Lower leg skin (tissue), 4 donors: ENCODE measurements around the gene CALD1. TPM values are rescaled to one million over a fixed set of nuclear protein-coding genes. Genes with fewer than 3 reads are reported as not detected.

Experiments
- DNase-seq, 2 donors: peaks; one replicate each; pipeline ENCODE4 v3.0.0-alpha.2; 2019; ENCODE audit warnings: low spot score in 2 of 2
- H3K4me3 ChIP-seq: fragments of 200-600 bp; sonication (generic); 2 replicates; pipeline ENCODE4 v1.5.1; 2017; ENCODE audit warnings: mild to moderate bottlenecking, low read depth; ENCODE audit not compliant: poor library complexity, severe bottlenecking
- CTCF ChIP-seq, 3 donors: fragments of 450-650 bp; IDR thresholded peaks; one replicate each; pipeline ENCODE4 v1.5.1; 2016; ENCODE audit warnings: antibody characterized with exemption in 3 of 3, mild to moderate bottlenecking in 3 of 3, moderate library complexity in 2 of 3
- POLR2A ChIP-seq, 2 donors: fragments of 450-650 bp; IDR thresholded peaks; one replicate each; pipeline ENCODE4 v1.6.1; 2016 to 2017; ENCODE audit warnings: antibody characterized with exemption in 2 of 2, mild to moderate bottlenecking in 1 of 2, moderate library complexity in 1 of 2
- WGBS, 2 donors: methylation state at CpG; one replicate each; pipeline ENCODE4 v1.1.5; 2018; 5-methylcytosine and 5-hydroxymethylcytosine counted together
- intact Hi-C: fragments of 100-400 bp; cut with DNase I; formaldehyde crosslinking; loops from one replicate; pipeline ENCODE4 v1.15.0; 2023; ENCODE audit warnings: low total_unique reads
- total RNA-seq, 4 donors: library from RNA; depleted of rRNA; stranded (reverse); fragments of >200 nt; gene quantifications; one replicate each; pipeline ENCODE4 v1.1.0, GENCODE V29; 2016

The CALD1 gene
- total RNA-seq, 4 donors from 2014 or later, result 30.3 to 95.7 (median 58.0) TPM

DNA sequence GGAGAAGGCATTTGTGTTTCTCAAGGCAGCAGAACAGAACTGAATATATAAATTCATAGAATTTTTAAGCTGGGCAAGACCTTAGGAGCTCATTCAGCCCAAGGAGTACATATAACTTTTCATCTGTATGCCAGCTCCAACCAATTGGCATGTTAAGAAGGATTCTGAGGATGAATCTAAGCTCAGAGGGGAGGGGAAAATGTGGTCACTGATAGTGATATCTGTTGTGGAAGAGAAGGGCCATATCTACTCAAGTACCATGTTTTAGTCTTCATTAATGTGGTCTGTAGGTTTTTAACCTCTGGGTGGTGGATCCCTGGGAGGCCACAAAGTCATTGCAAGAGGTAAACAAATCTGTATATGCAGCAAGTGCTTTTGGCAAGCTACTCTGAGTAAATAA is 6.4 kb downstream of the CALD1 start:
- no peak for DNase-seq
- intact Hi-C loops, result no loop called here
- no peak overlapping the region for H3K4me3 ChIP-seq
- TF ChIP-seq CTCF (IDR thresholded peaks at IDR 0.05), result no peak
- TF ChIP-seq POLR2A (IDR thresholded peaks at IDR 0.05), result no peak

- no peak for DNase-seq
- WGBS, 2 donors, result 78% methylated on average over 2 of the region's 2 CpGs
- intact Hi-C loops, result no loop called here
- TF ChIP-seq CTCF (IDR thresholded peaks at IDR 0.05) (no peak), POLR2A (IDR thresholded peaks at IDR 0.05) (no peak)
- H3K4me3 ChIP-seq, result no peak overlapping the region
These were observed 7.6 kb downstream of the CALD1 start for GRCh38 chr7:134787064-134787463.

DNA sequence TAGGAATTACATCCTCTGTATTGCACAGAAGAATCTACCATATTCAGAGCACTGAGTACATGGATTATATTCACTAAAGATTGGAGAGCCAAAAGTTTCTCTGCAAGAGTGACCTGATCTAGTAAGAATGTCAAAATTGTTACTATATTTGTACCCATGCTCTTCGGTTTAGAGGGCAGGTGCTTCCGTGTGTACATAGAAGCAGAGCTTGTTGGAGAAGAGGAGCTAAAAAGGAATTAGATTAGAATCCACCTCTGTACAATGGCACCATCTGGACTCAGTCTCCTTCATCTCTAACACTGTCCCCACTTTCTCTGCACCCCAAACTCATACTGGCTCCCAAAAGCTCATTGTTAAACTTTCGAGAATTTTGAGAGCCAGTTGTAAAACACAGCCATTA is 8.3 kb downstream of the CALD1 start:
- no peak for TF ChIP-seq POLR2A (IDR thresholded peaks at IDR 0.05)
- TF ChIP-seq CTCF (IDR thresholded peaks at IDR 0.05), result no peak
- intact Hi-C loops, result no loop called here
- H3K4me3 ChIP-seq, result no peak overlapping the region
- no peak for DNase-seq
- 70 to 82% methylated on average over 3 of the region's 3 CpGs for WGBS, 2 donors

DNA sequence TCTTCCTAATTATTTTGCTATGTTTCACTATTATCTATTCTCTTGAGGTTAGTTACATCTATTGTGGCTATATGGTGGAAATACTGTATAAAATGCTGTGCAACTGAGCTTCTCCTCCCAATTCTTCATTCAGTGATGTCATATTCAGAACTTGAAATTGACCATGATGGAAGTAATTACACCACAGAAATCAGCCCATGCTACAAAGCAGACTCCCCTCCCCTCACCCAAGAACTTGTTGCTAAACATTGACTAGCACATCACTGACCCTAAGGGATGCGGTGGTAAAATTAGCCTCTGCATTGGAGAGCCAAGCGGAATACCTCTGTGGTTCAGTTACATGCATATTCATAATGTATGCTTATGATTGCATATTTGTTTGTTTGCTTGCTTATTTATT is 8.8 kb downstream of the CALD1 start:
- 94 to 100% methylated on average over 2 of the region's 2 CpGs for WGBS, 2 donors
- intact Hi-C loops, result no loop called here
- DNase-seq, result no peak
- TF ChIP-seq POLR2A (IDR thresholded peaks at IDR 0.05) (no peak), CTCF (IDR thresholded peaks at IDR 0.05) (no peak)
- H3K4me3 ChIP-seq, result no peak overlapping the region

- intact Hi-C loops, result no loop called here
- TF ChIP-seq POLR2A (IDR thresholded peaks at IDR 0.05) (no peak), CTCF (IDR thresholded peaks at IDR 0.05) (no peak)
- 11 to 14% methylated on average over 2 of the region's 2 CpGs for WGBS, 2 donors
- H3K4me3 ChIP-seq, result no peak overlapping the region
- DNase-seq, result peak in 1 of 2 donors; percentile 21
These were observed 10.7 kb downstream of the CALD1 start for GRCh38 chr7:134789967-134790685.

GRCh38 chr7:134792968-134793367 is 13.5 kb downstream of the CALD1 start:
- TF ChIP-seq CTCF (IDR thresholded peaks at IDR 0.05), result no peak
- no peak for TF ChIP-seq POLR2A (IDR thresholded peaks at IDR 0.05)
- no peak for DNase-seq
- intact Hi-C loops, result no loop called here
- WGBS, 2 donors, result 79 to 91% methylated on average over 9 of the region's 9 CpGs
- H3K4me3 ChIP-seq, result no peak overlapping the region
